ENCODE data around the gene LATS1.

LATS1 gene

GRCh38 chr6:149642829-149643580 lies 74.9 kb downstream of the LATS1 start:
- H3K36me3 ChIP-seq, result no peaks in the 10 kb centered on the region
- H3K9me3 ChIP-seq, result no peaks in the 10 kb centered on the region; the same call in 1 of the 2 replicates
- no peaks in the 10 kb centered on the region for H3K27me3 ChIP-seq
- no peak overlapping the region for H3K4me3 ChIP-seq (ENCODE audit: low read depth, low read length)
- DNase-seq, result no peak
- H3K4me1 ChIP-seq, result no peaks in the 10 kb centered on the region
- TF ChIP-seq CTCF (IDR thresholded peaks at IDR 0.05; ENCODE audit: low read depth, low read length), result no peak

- no peak for DNase-seq
- no peak for TF ChIP-seq CTCF (IDR thresholded peaks at IDR 0.05; ENCODE audit: low read depth, low read length)
- no peak overlapping the region for H3K4me3 ChIP-seq (ENCODE audit: low read depth, low read length)
Observed at GRCh38 chr6:149636124-149636523, 81.8 kb downstream of the LATS1 start.

GRCh38 chr6:149634315-149634714 lies 83.6 kb downstream of the LATS1 start:
- H3K36me3 ChIP-seq, result peaks cover 2% of the 10 kb centered on the region
- DNase-seq, result no peak
- H3K27me3 ChIP-seq, result no peaks in the 10 kb centered on the region
- H3K4me1 ChIP-seq, result no peaks in the 10 kb centered on the region
- H3K4me3 ChIP-seq (ENCODE audit: low read depth, low read length), result no peak overlapping the region
- TF ChIP-seq CTCF (IDR thresholded peaks at IDR 0.05; ENCODE audit: low read depth, low read length), result no peak
- H3K9me3 ChIP-seq, result no peaks in the 10 kb centered on the region

More at GRCh38 chr6:149636124-149636523, 81.8 kb downstream of the LATS1 start:
- Histone ChIP-seq H3K36me3 (no peaks in the 10 kb centered on the region), H3K27me3 (no peaks in the 10 kb centered on the region), H3K4me1 (no peaks in the 10 kb centered on the region), H3K9me3 (no peaks in the 10 kb centered on the region)

GRCh38 chr6:149628875-149629510 lies 88.9 kb downstream of the LATS1 start:
- no peak for TF ChIP-seq CTCF (IDR thresholded peaks at IDR 0.05; ENCODE audit: low read depth, low read length)
- Histone ChIP-seq H3K27me3 (no peaks in the 10 kb centered on the region), H3K4me1 (no peaks in the 10 kb centered on the region), H3K9me3 (no peaks in the 10 kb centered on the region), H3K4me3 (ENCODE audit: low read depth, low read length) (no peak overlapping the region), H3K36me3 (peaks cover 2% of the 10 kb centered on the region)
- DNase-seq, result no peak

GRCh38 chr6:149627672-149628071 lies 90.2 kb downstream of the LATS1 start:
- DNase-seq, result no peak
- Histone ChIP-seq H3K9me3 (no peaks in the 10 kb centered on the region), H3K36me3 (peaks cover 2% of the 10 kb centered on the region), H3K27me3 (no peaks in the 10 kb centered on the region), H3K4me3 (ENCODE audit: low read depth, low read length) (no peak overlapping the region), H3K4me1 (no peaks in the 10 kb centered on the region)
- TF ChIP-seq CTCF (IDR thresholded peaks at IDR 0.05; ENCODE audit: low read depth, low read length), result no peak

GRCh38 chr6:149615805-149616204 lies 102.1 kb downstream of the LATS1 start:
- Histone ChIP-seq H3K4me3 (ENCODE audit: low read depth, low read length) (no peak overlapping the region), H3K9me3 (no peaks in the 10 kb centered on the region), H3K4me1 (peaks cover 3% of the 10 kb centered on the region; the same call in 1 of the 2 replicates), H3K36me3 (peaks cover 8% of the 10 kb centered on the region; the same call in 1 of the 2 replicates), H3K27me3 (no peaks in the 10 kb centered on the region)
- no peak for TF ChIP-seq CTCF (IDR thresholded peaks at IDR 0.05; ENCODE audit: low read depth, low read length)
- DNase-seq, result no peak
